Right ventricle myocardium superior (tissue), 1 donor: ENCODE results near the gene PRLR. TPM values are rescaled to one million over a fixed set of nuclear protein-coding genes. Genes with fewer than 3 reads are reported as not detected.
"Not testable (repeated sequence)": the region's sequence is repeated elsewhere in the genome, so short reads cannot be mapped to it uniquely, and the experiment has no call there.

Experiments used
- ATAC-seq: fragments of 200-7000 bp; cut with Tn5 transposase; one replicate; pipeline ENCODE4 v1.9.1; 2020; ENCODE audit warnings: mild to moderate bottlenecking; ENCODE audit not compliant: poor library complexity
- DNase-seq: peaks from one replicate; pipeline ENCODE4 v3.0.0-alpha.2; 2020
- intact Hi-C: fragments of 100-400 bp; cut with DNase I; formaldehyde crosslinking; loops from one replicate; pipeline ENCODE4 v1.11.2; 2022
- total RNA-seq: library from RNA; stranded (reverse); fragmentation: NEBNext Ultra II Directional; extraction: Animal tissue kit (Norgen Biotek cat#: 25700); gene quantifications from one replicate; pipeline ENCODE4 v1.2.1, GENCODE V29; 2021
- donor health status: DM: no; HTN: yes; CAD: no; lungs with severe emphysema.

Gene PRLR
- total RNA-seq, 1 donor from 2014 or later: 0.86 TPM

- DNase-seq (no peak), ATAC-seq (no peak)
- intact Hi-C loops: no loop called here
These were observed 126.5 kb downstream of the PRLR start for GRCh38 chr5:35103637-35104299.

- ATAC-seq, intact Hi-C loops, DNase-seq: not testable (repeated sequence)
These were observed 128.6 kb downstream of the PRLR start for GRCh38 chr5:35101720-35102119.

- ATAC-seq (no peak), DNase-seq (no peak)
- intact Hi-C loops: no loop called here
These were observed 129.3 kb downstream of the PRLR start for GRCh38 chr5:35101016-35101415.

- ATAC-seq: no peak
- intact Hi-C loops: no loop called here
These were observed 132.1 kb downstream of the PRLR start for GRCh38 chr5:35098214-35098613.

GRCh38 chr5:35096932-35097331, 133.4 kb downstream of the PRLR start:
- ATAC-seq (no peak), DNase-seq (no peak)
- intact Hi-C loops: no loop called here

More at GRCh38 chr5:35098214-35098613, 132.1 kb downstream of the PRLR start:
- no peak for DNase-seq

GRCh38 chr5:35096216-35096615, 134.1 kb downstream of the PRLR start:
- DNase-seq (no peak), ATAC-seq (no peak)
- intact Hi-C loops: no loop called here

GRCh38 chr5:35095366-35095765, 134.9 kb downstream of the PRLR start:
- no peak for ATAC-seq
- intact Hi-C loops: no loop called here
- DNase-seq: no peak

- ATAC-seq: no peak
- no peak for DNase-seq
- intact Hi-C loops: no loop called here
These were observed 135.3 kb downstream of the PRLR start for GRCh38 chr5:35094948-35095347.

- intact Hi-C loops: no loop called here
- DNase-seq (no peak), ATAC-seq (no peak)
These were observed 137.6 kb downstream of the PRLR start for GRCh38 chr5:35092703-35093102.

- no peak for DNase-seq
- ATAC-seq: no peak
- intact Hi-C loops: no loop called here
These were observed 138.6 kb downstream of the PRLR start for GRCh38 chr5:35091704-35092103.

- peak; percentile 55 for ATAC-seq
These were observed 140.7 kb downstream of the PRLR start for GRCh38 chr5:35089334-35090314.

GRCh38 chr5:35087991-35088390, 142.3 kb downstream of the PRLR start:
- intact Hi-C loops: no loop called here
- DNase-seq: no peak
- ATAC-seq: no peak

More at GRCh38 chr5:35089334-35090314, 140.7 kb downstream of the PRLR start:
- DNase-seq: no peak
- intact Hi-C loops: no loop called here

GRCh38 chr5:35083150-35083549, 147.1 kb downstream of the PRLR start:
- DNase-seq (no peak), ATAC-seq (no peak)
- intact Hi-C loops: no loop called here

- ATAC-seq: no peak
- DNase-seq: no peak
- intact Hi-C loops: no loop called here
These were observed 147.8 kb downstream of the PRLR start for GRCh38 chr5:35082530-35082929.

- no peak for ATAC-seq
- intact Hi-C loops: no loop called here
These were observed 149.2 kb downstream of the PRLR start for GRCh38 chr5:35081134-35081533.

GRCh38 chr5:35073160-35073559, 157.1 kb downstream of the PRLR start:
- intact Hi-C loops: no loop called here
- DNase-seq (no peak), ATAC-seq (no peak)

More at GRCh38 chr5:35081134-35081533, 149.2 kb downstream of the PRLR start:
- no peak for DNase-seq

GRCh38 chr5:35069188-35069587, 161.1 kb downstream of the PRLR start:
- intact Hi-C loops: no loop called here
- DNase-seq (no peak), ATAC-seq (no peak)

- ATAC-seq (no peak), DNase-seq (no peak)
- intact Hi-C loops: no loop called here
These were observed 162.3 kb downstream of the PRLR start for GRCh38 chr5:35067985-35068384.

GRCh38 chr5:35066260-35066795, 164.0 kb downstream of the PRLR start:
- no peak for DNase-seq
- intact Hi-C loops: no loop called here
- ATAC-seq: no peak

- ATAC-seq: no peak
- intact Hi-C loops: no loop called here
- no peak for DNase-seq
These were observed 166.9 kb downstream of the PRLR start for GRCh38 chr5:35063414-35063813.
